H1 (cell line): ENCODE results near the gene ACAP2. TPM values are rescaled to one million over a fixed set of nuclear protein-coding genes. Genes with fewer than 3 reads are reported as not detected.

Source experiments
- CTCF ChIA-PET: fragments of 300-600 bp; sonication (Branson Sonifier 250); formaldehyde crosslinking; loops from one replicate; lab custom pipeline; 2021; ENCODE audit not compliant: partially characterized antibody; lab: Charles Lee
- POLR2A ChIA-PET: fragments of 300-600 bp; sonication (Branson Sonifier 250); formaldehyde crosslinking; loops from one replicate; lab custom pipeline; 2021; ENCODE audit warnings: inconsistent platforms; ENCODE audit not compliant: partially characterized antibody; lab: Charles Lee
- DNase-seq, 2 experiments: peaks; one replicate each; pipeline versions ENCODE4 v3.0.0 to v3.0.0-alpha.2; 2010 to 2022; ENCODE audit warnings: low spot score in 2 of 2, low read depth in 1 of 2, mixed read lengths in 1 of 2
- FAIRE-seq: peaks from 2 replicates; lab custom pipeline; 2011; peaks lifted over from hg19 to GRCh38; lab: Jason Lieb, UNC
- H2AFZ ChIP-seq: 2 replicates; pipeline ENCODE4 v1.8.1; 2012; ENCODE audit warnings: low read length, inconsistent platforms
- H2AK5ac ChIP-seq: 2 replicates; pipeline ENCODE4 v1.6.1; 2013; ENCODE audit warnings: low read depth, low read length
- H2BK120ac ChIP-seq: replicated peaks from 2 replicates; pipeline ENCODE3; 2013; ENCODE audit warnings: low read depth, low read length, inconsistent platforms
- H2BK12ac ChIP-seq: 2 replicates; pipeline ENCODE4 v1.6.1; 2013; ENCODE audit warnings: low read depth, low read length
- H2BK15ac ChIP-seq: 2 replicates; pipeline ENCODE4 v1.6.1; 2013; ENCODE audit warnings: low read length
- H2BK20ac ChIP-seq: 2 replicates; pipeline ENCODE4 v1.6.1; 2013; ENCODE audit warnings: low read length
- H2BK5ac ChIP-seq: 2 replicates; pipeline ENCODE4 v1.6.1; 2013; ENCODE audit warnings: low read depth, low read length
- H3K14ac ChIP-seq: 2 replicates; pipeline ENCODE4 v1.6.1; 2013; ENCODE audit warnings: inconsistent platforms; ENCODE audit not compliant: insufficient read length
- H3K18ac ChIP-seq: 2 replicates; pipeline ENCODE4 v1.6.1; 2013; ENCODE audit warnings: low read length; ENCODE audit errors: extremely low read depth
- H3K23ac ChIP-seq: 2 replicates; pipeline ENCODE4 v1.6.1; 2013; ENCODE audit warnings: inconsistent platforms; ENCODE audit not compliant: insufficient read length
- H3K23me2 ChIP-seq: 2 replicates; pipeline ENCODE4 v1.6.1; 2013; ENCODE audit warnings: low read depth, low read length
- H3K27ac ChIP-seq: 2 replicates; pipeline ENCODE4 v1.6.1; 2011; ENCODE audit warnings: low read depth, low read length, inconsistent platforms
- H3K27me3 ChIP-seq, 4 experiments: replicated peaks in 1 of 4; 1 replicate in 1 of 4; 2 replicates in 3 of 4; pipeline versions ENCODE4 v1.6.1 to v1.8.1; 2011 to 2013; ENCODE audit warnings: low read length in 3 of 4, mild to moderate bottlenecking in 3 of 4, inconsistent platforms in 2 of 4, mixed read lengths in 2 of 4, moderate library complexity in 1 of 4; ENCODE audit not compliant: control insufficient read depth in 3 of 4, insufficient read depth in 3 of 4; ENCODE audit errors: extremely low read depth in 1 of 4
- H3K36me3 ChIP-seq, 4 experiments: 2 replicates each; pipeline versions ENCODE4 v1.6.1 to v1.8.1; 2011 to 2013; ENCODE audit warnings: mild to moderate bottlenecking in 4 of 4, low read length in 3 of 4, moderate library complexity in 2 of 4, control low read depth in 1 of 4, inconsistent platforms in 1 of 4; ENCODE audit not compliant: insufficient read depth in 4 of 4, control insufficient read depth in 2 of 4
- H3K4ac ChIP-seq: replicated peaks from 2 replicates; pipeline ENCODE3; 2013; ENCODE audit warnings: low read length, low read depth, mixed read lengths, inconsistent platforms; ENCODE audit not compliant: insufficient read length
- H3K4me1 ChIP-seq, 4 experiments: replicated peaks in 1 of 4; 1 replicate in 1 of 4; 2 replicates in 3 of 4; pipeline versions ENCODE4 v1.6.1 to v1.8.1; 2011 to 2013; ENCODE audit warnings: low read length in 3 of 4, inconsistent platforms in 2 of 4, mixed read lengths in 1 of 4; ENCODE audit not compliant: insufficient read depth in 4 of 4, control insufficient read depth in 3 of 4
- H3K4me2 ChIP-seq, 2 experiments: 2 replicates each; pipeline versions ENCODE4 v1.6.1 to v1.8.1; 2011 to 2013; ENCODE audit warnings: low read depth in 2 of 2, low read length in 2 of 2, control low read depth in 1 of 2, inconsistent platforms in 1 of 2, mild to moderate bottlenecking in 1 of 2; ENCODE audit not compliant: insufficient read depth in 1 of 2
- H3K4me3 ChIP-seq, 4 experiments: fragments of 200-600, 300-600 bp in 1 of 4; sonication (generic), shearing (Covaris generic), sonication (Bioruptor Twin) in 1 of 4; 2 replicates each; pipeline versions ENCODE4 v1.5.1 to v1.8.1; 2011 to 2016; ENCODE audit warnings: low read length in 4 of 4, low read depth in 3 of 4, control low read depth in 2 of 4, inconsistent platforms in 2 of 4, mild to moderate bottlenecking in 2 of 4, mixed read lengths in 1 of 4, moderate library complexity in 1 of 4; ENCODE audit not compliant: insufficient read depth in 2 of 4; ENCODE audit errors: extremely low read depth in 1 of 4
- H3K56ac ChIP-seq: replicated peaks from 2 replicates; pipeline ENCODE3; 2013; ENCODE audit warnings: low read depth, mild to moderate bottlenecking, mixed read lengths, low read length, inconsistent platforms; ENCODE audit not compliant: insufficient read length
- H3K79me1 ChIP-seq: 2 replicates; pipeline ENCODE4 v1.6.1; 2013; ENCODE audit warnings: low read depth, low read length, control low read depth
- H3K79me2 ChIP-seq, 2 experiments: 2 replicates each; pipeline versions ENCODE4 v1.6.1 to v1.8.1; 2012 to 2013; ENCODE audit warnings: low read length in 2 of 2, mild to moderate bottlenecking in 2 of 2, inconsistent platforms in 1 of 2; ENCODE audit not compliant: insufficient read depth in 2 of 2, control insufficient read depth in 1 of 2
- H3K9ac ChIP-seq, 4 experiments: replicated peaks in 1 of 4; 1 replicate in 1 of 4; 2 replicates in 3 of 4; pipeline versions ENCODE4 v1.6.1 to v1.8.1; 2011 to 2013; ENCODE audit warnings: low read depth in 3 of 4, low read length in 3 of 4, control low read depth in 2 of 4, mild to moderate bottlenecking in 2 of 4, moderate library complexity in 2 of 4, inconsistent platforms in 1 of 4; ENCODE audit errors: extremely low read depth in 1 of 4
- H3K9me3 ChIP-seq, 2 experiments: 2 replicates each; pipeline versions ENCODE4 v1.6.1 to v1.8.1; 2012 to 2013; ENCODE audit warnings: mild to moderate bottlenecking in 2 of 2, moderate library complexity in 2 of 2, control low read depth in 1 of 2, inconsistent platforms in 1 of 2, low read depth in 1 of 2, low read length in 1 of 2, mixed read lengths in 1 of 2; ENCODE audit not compliant: insufficient read depth in 2 of 2
- H4K20me1 ChIP-seq, 2 experiments: replicated peaks in 1 of 2; 2 replicates each; pipeline versions ENCODE3 to v1.8.1; 2011 to 2013; ENCODE audit warnings: inconsistent platforms in 2 of 2, low read length in 2 of 2, mild to moderate bottlenecking in 1 of 2; ENCODE audit not compliant: insufficient read depth in 2 of 2, control insufficient read depth in 1 of 2
- H4K5ac ChIP-seq: 2 replicates; pipeline ENCODE4 v1.6.1; 2013; ENCODE audit warnings: low read length, low read depth, mixed read lengths, inconsistent platforms; ENCODE audit not compliant: insufficient read length
- H4K8ac ChIP-seq: 2 replicates; pipeline ENCODE4 v1.8.0; 2013; ENCODE audit warnings: mild to moderate bottlenecking, moderate library complexity, low read length, inconsistent platforms; ENCODE audit not compliant: insufficient read depth; ENCODE audit errors: extremely low read depth
- H4K91ac ChIP-seq: replicated peaks from 2 replicates; pipeline ENCODE3; 2013; ENCODE audit warnings: low read length, mixed read lengths, inconsistent platforms; ENCODE audit not compliant: insufficient read length
- CEBPB ChIP-seq: IDR thresholded peaks from 2 replicates; pipeline ENCODE4 v1.6.1; 2012; ENCODE audit warnings: low read depth, low read length
- CREB1 ChIP-seq: IDR thresholded peaks from 2 replicates; pipeline ENCODE4 v1.6.1; 2012; ENCODE audit warnings: inconsistent platforms
- EGR1 ChIP-seq: IDR thresholded peaks from 2 replicates; pipeline ENCODE4 v1.6.1; 2011; ENCODE audit warnings: low read depth, low read length, borderline replicate concordance
- GABPA ChIP-seq: IDR thresholded peaks from 2 replicates; pipeline ENCODE4 v1.6.1; 2011; ENCODE audit warnings: mild to moderate bottlenecking, low read length, moderate library complexity, borderline replicate concordance; ENCODE audit not compliant: insufficient read depth
- JUND ChIP-seq: IDR thresholded peaks from 2 replicates; pipeline ENCODE4 v1.6.1; 2011; ENCODE audit warnings: mild to moderate bottlenecking, improper control_type of control experiment, low read length
- NRF1 ChIP-seq: IDR thresholded peaks from 2 replicates; pipeline ENCODE4 v1.6.1; 2011; ENCODE audit warnings: mild to moderate bottlenecking, low read depth, low read length, improper control_type of control experiment
- RBBP5 ChIP-seq: IDR thresholded peaks from 2 replicates; pipeline ENCODE4 v1.7.1; 2012; ENCODE audit warnings: low read depth, mild to moderate bottlenecking, inconsistent platforms, low read length, moderate library complexity, borderline replicate concordance
- SIN3A ChIP-seq, 2 experiments: IDR thresholded peaks in 1 of 2; conservative IDR thresholded peaks in 1 of 2; 2 replicates each; pipeline ENCODE4 v1.6.1; 2011 to 2012; ENCODE audit warnings: low read length in 2 of 2, improper control_type of control experiment in 1 of 2, low read depth in 1 of 2, mild to moderate bottlenecking in 1 of 2
- SIRT6 ChIP-seq: IDR thresholded peaks from one replicate; pipeline ENCODE4 v1.7.1; 2012; ENCODE audit warnings: low read length, inconsistent platforms
- WGBS, 2 experiments: shearing (Covaris generic) in 1 of 2; methylation state at CpG; one replicate each; pipeline versions ENCODE4 v1.1.6 to v1.1.7; 2013 to 2015; ENCODE audit warnings: low lambda C conversion rate in 2 of 2, mixed read lengths in 2 of 2, inconsistent platforms in 1 of 2, low coverage in 1 of 2, missing lambda C conversion rate in 1 of 2; ENCODE audit not compliant: insufficient replicate concordance in 2 of 2, insufficient coverage in 1 of 2, insufficient read length in 1 of 2; ENCODE audit errors: extremely low coverage in 1 of 2, missing lambda C conversion rate in 1 of 2; 5-methylcytosine and 5-hydroxymethylcytosine counted together
- polyA plus RNA-seq, 7 experiments: library from polyadenylated mRNA; depleted of rRNA in 3 of 7; stranded (reverse) in 5 of 7; unstranded in 2 of 7; fragments of >200 nt in 5 of 7; fragments of 200-250 nt in 2 of 7; gene quantifications; 1 replicate in 5 of 7; 2 replicates in 1 of 7; 4 replicates in 1 of 7; pipeline versions ENCODE4 v1.2.1 to v1.2.3, GENCODE V29; 2011 to 2013; ENCODE audit warnings: missing spikeins in 2 of 7, mixed read lengths in 2 of 7
- total RNA-seq: library from RNA; stranded (reverse); fragmentation: NEBNext Ultra II Directional; extraction: Animal tissue kit (Norgen Biotek cat#: 25700); gene quantifications from 2 replicates; pipeline ENCODE4 v1.2.1, GENCODE V29; 2021
- TF ChIP-seq, protein P1 (sequence below): IDR thresholded peaks from 2 replicates; pipeline ENCODE4 v1.6.1; 2011; ENCODE audit warnings: low read depth, mild to moderate bottlenecking, low read length; ENCODE audit not compliant: insufficient read depth

ACAP2 gene
- total and polyA plus RNA-seq, 2 of the 8 experiments (the other 6 are each of a cell fraction or from before 2014, with no cell fraction given): 7.7 to 37.3 TPM

DNA sequence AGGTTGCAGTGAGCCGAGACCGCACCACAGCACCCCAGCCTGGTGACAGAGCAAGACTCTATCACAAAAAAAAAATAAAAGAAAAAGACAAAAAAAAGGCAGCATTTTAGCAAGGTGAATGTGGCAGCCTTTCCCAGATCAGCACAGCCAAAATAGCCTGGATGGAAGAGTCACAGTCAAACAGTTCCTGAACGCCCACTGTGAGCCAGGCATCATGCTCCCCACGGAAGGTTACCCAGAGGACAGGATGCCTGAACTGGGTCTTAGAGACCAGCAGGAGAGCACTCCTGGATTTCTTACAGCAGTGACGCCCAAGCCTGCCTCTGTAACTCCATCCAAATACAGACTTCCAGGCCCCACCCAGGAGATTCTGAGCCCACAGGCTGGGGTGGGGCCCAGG lies 176.4 kb downstream of the ACAP2 start:
- 94% methylated on average over 5 of the region's 5 CpGs; no CpG with 5 or more reads in 1 of the 2 experiments for WGBS, 2 experiments

More for the DNA sequence above, 176.4 kb downstream of the ACAP2 start:
- no peak overlapping the region for H3K4ac ChIP-seq
- TF ChIP-seq SIRT6 (no peak), GABPA (no peak), CREB1 (no peak), SIN3A (conservative IDR thresholded peaks at IDR 0.05 in 1 of 2, IDR thresholded peaks at IDR 0.05 in 1 of 2; ENCODE audit: low read depth in 1 of 2, low read length in 2 of 2) (no peak), EGR1 (no peak), RBBP5 (no peak), NRF1 (no peak), CEBPB (no peak), JUND (no peak)
- TF ChIP-seq, protein P1, sequence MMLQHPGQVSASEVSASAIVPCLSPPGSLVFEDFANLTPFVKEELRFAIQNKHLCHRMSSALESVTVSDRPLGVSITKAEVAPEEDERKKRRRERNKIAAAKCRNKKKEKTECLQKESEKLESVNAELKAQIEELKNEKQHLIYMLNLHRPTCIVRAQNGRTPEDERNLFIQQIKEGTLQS: no peak
- H3K79me2 ChIP-seq: peaks cover 16 to 87% of the 10 kb centered on the region in 2 experiments
- no peak overlapping the region for H3K56ac ChIP-seq
- H2AFZ ChIP-seq: no peak overlapping the region
- H3K9me3 ChIP-seq: no peaks in the 10 kb centered on the region
- H3K79me1 ChIP-seq: peaks cover 34% of the 10 kb centered on the region
- H4K91ac ChIP-seq: no peak overlapping the region
- H3K18ac ChIP-seq: no peak overlapping the region
- H3K4me2 ChIP-seq: no peak overlapping the region
- H3K27ac ChIP-seq: no peak overlapping the region
- H3K23me2 ChIP-seq: peaks cover 5% of the 10 kb centered on the region
- CTCF ChIA-PET: interaction anchor here (0.8 to 1.8 kb wide), 4 partner anchors 13 to 256 kb away, joined by 3 to 7 read pairs (median 4); no protein-coding TSS in a partner anchor
- H2BK120ac ChIP-seq: no peak overlapping the region
- no peak overlapping the region for H2BK5ac ChIP-seq
- no peak overlapping the region for H2BK20ac ChIP-seq
- peaks cover under 1 to 5% (median 5%) of the 10 kb centered on the region in 4 experiments; a peak in 6 of 7 replicates for H3K4me1 ChIP-seq
- no peak overlapping the region for H4K5ac ChIP-seq
- H2BK15ac ChIP-seq: no peak overlapping the region
- no peak for FAIRE-seq
- H4K20me1 ChIP-seq: peaks cover 27 to 41% of the 10 kb centered on the region in 2 experiments
- no peak overlapping the region for H2AK5ac ChIP-seq
- H3K23ac ChIP-seq: no peak overlapping the region
- H3K27me3 ChIP-seq: no peaks in the 10 kb centered on the region
- peaks cover 2 to 14% (median 5%) of the 10 kb centered on the region in 4 experiments; a peak in 5 of 8 replicates for H3K36me3 ChIP-seq
- H4K8ac ChIP-seq: no peak overlapping the region
- POLR2A ChIA-PET: no interaction called here
- peak in 1 of 2 experiments; percentile 29 for DNase-seq
- H3K9ac ChIP-seq: no peak overlapping the region
- H3K14ac ChIP-seq: no peak overlapping the region
- H2BK12ac ChIP-seq: no peak overlapping the region
- no peak overlapping the region for H3K4me3 ChIP-seq
